Trophoblast cell (in vitro differentiated cells and primary cell): ENCODE results near the gene HOXA2. TPM values are rescaled to one million over a fixed set of nuclear protein-coding genes. Genes with fewer than 3 reads are reported as not detected.

Experiments used
- DNase-seq, 2 donors: peaks; one replicate each; pipeline ENCODE4 v3.0.0-alpha.2; 2016
- H2AFZ ChIP-seq: 2 replicates; pipeline ENCODE4 v1.6.1; 2013; ENCODE audit warnings: low read length, moderate library complexity, mild to moderate bottlenecking; ENCODE audit not compliant: insufficient read depth, poor library complexity
- H2AK5ac ChIP-seq: 2 replicates; pipeline ENCODE4 v1.6.1; 2013; ENCODE audit warnings: mild to moderate bottlenecking, low read length
- H2BK120ac ChIP-seq: 2 replicates; pipeline ENCODE4 v1.6.1; 2013; ENCODE audit warnings: low read length, mild to moderate bottlenecking, moderate library complexity; ENCODE audit not compliant: insufficient read depth, poor library complexity
- H2BK12ac ChIP-seq: 2 replicates; pipeline ENCODE4 v1.6.1; 2013; ENCODE audit warnings: mild to moderate bottlenecking, low read length, moderate library complexity
- H2BK5ac ChIP-seq: 2 replicates; pipeline ENCODE4 v1.6.1; 2013; ENCODE audit warnings: low read length, low read depth, moderate library complexity, mild to moderate bottlenecking; ENCODE audit not compliant: poor library complexity
- H3K14ac ChIP-seq: 2 replicates; pipeline ENCODE4 v1.6.1; 2013; ENCODE audit warnings: mild to moderate bottlenecking, low read length
- H3K18ac ChIP-seq: 2 replicates; pipeline ENCODE4 v1.6.1; 2013; ENCODE audit warnings: mild to moderate bottlenecking, low read length
- H3K23ac ChIP-seq: 2 replicates; pipeline ENCODE4 v1.6.1; 2013; ENCODE audit warnings: low read length
- H3K27ac ChIP-seq: 2 replicates; pipeline ENCODE4 v1.5.1; 2013; ENCODE audit warnings: low read depth, mild to moderate bottlenecking, inconsistent platforms, low read length, moderate library complexity
- H3K27me3 ChIP-seq: 2 replicates; pipeline ENCODE4 v1.6.1; 2013; ENCODE audit warnings: inconsistent platforms, mild to moderate bottlenecking, low read length, moderate library complexity; ENCODE audit not compliant: insufficient read depth
- H3K36me3 ChIP-seq, 2 experiments: 1 replicate in 1 of 2; 2 replicates in 1 of 2; pipeline ENCODE4 v1.6.1; 2013; ENCODE audit warnings: low read length in 2 of 2, mild to moderate bottlenecking in 2 of 2, moderate library complexity in 1 of 2; ENCODE audit not compliant: insufficient read depth in 2 of 2, control insufficient read depth in 1 of 2
- H3K4ac ChIP-seq: 2 replicates; pipeline ENCODE4 v1.6.1; 2013; ENCODE audit warnings: low read depth, mild to moderate bottlenecking, low read length, moderate library complexity
- H3K4me1 ChIP-seq, 2 experiments: 1 replicate in 1 of 2; 2 replicates in 1 of 2; pipeline ENCODE4 v1.6.1; 2013; ENCODE audit warnings: low read length in 2 of 2, mild to moderate bottlenecking in 2 of 2, moderate library complexity in 1 of 2; ENCODE audit not compliant: insufficient read depth in 2 of 2, control insufficient read depth in 1 of 2
- H3K4me2 ChIP-seq: 2 replicates; pipeline ENCODE4 v1.6.1; 2013; ENCODE audit warnings: inconsistent platforms, mild to moderate bottlenecking, low read length, moderate library complexity
- H3K4me3 ChIP-seq: 2 replicates; pipeline ENCODE4 v1.5.1; 2013; ENCODE audit warnings: mild to moderate bottlenecking, low read depth, low read length, inconsistent platforms
- H3K79me1 ChIP-seq: one replicate; pipeline ENCODE4 v1.6.1; 2013; ENCODE audit warnings: low read length
- H3K79me2 ChIP-seq: 2 replicates; pipeline ENCODE4 v1.6.1; 2013; ENCODE audit warnings: low read length, mild to moderate bottlenecking; ENCODE audit not compliant: control insufficient read depth, insufficient read depth, poor library complexity
- H3K9ac ChIP-seq: 2 replicates; pipeline ENCODE4 v1.6.1; 2013; ENCODE audit warnings: mild to moderate bottlenecking, low read length
- H3K9me3 ChIP-seq: 2 replicates; pipeline ENCODE4 v1.6.1; 2013; ENCODE audit warnings: low read depth, mild to moderate bottlenecking, control low read depth, inconsistent platforms, low read length; ENCODE audit not compliant: insufficient read depth
- H4K12ac ChIP-seq: 2 replicates; pipeline ENCODE4 v1.6.1; 2013; ENCODE audit warnings: low read depth, mild to moderate bottlenecking, low read length, moderate library complexity
- H4K8ac ChIP-seq: 2 replicates; pipeline ENCODE4 v1.6.1; 2013; ENCODE audit warnings: low read depth, mild to moderate bottlenecking, low read length, moderate library complexity
- H4K91ac ChIP-seq: one replicate; pipeline ENCODE4 v1.6.1; 2013; ENCODE audit warnings: low read depth, mild to moderate bottlenecking, low read length, moderate library complexity
- WGBS: extraction: QIAGEN DNeasy Blood & Tissue Kit; methylation state at CpG from one replicate; pipeline ENCODE4 v1.1.7; 2013; ENCODE audit warnings: missing lambda C conversion rate; ENCODE audit not compliant: insufficient read length, insufficient coverage; ENCODE audit errors: extremely low coverage; 5-methylcytosine and 5-hydroxymethylcytosine counted together
- polyA plus RNA-seq: library from polyadenylated mRNA; stranded (reverse); fragments of 200-250 nt; gene quantifications from 2 replicates; pipeline ENCODE4 v1.2.3, GENCODE V29; 2013

The HOXA2 gene
- not detected in 2 replicates for polyA plus RNA-seq

GRCh38 chr7:27102581-27103442 lies at the start of gene HOXA2:
Gene HOXA2, minus strand, starts transcription at chr7:27102683. Its CDS starts 183 bp downstream, at chr7:27102500.
- Histone ChIP-seq H3K14ac (no peak within 1 kb of the TSS), H3K23ac (no peak within 1 kb of the TSS), H3K4me1 (peaks cover 4 to 5% of the 10 kb centered on the region in 2 experiments), H2BK12ac (no peak within 1 kb of the TSS), H2AFZ (no peak within 1 kb of the TSS), H4K91ac (no peak within 1 kb of the TSS), H2AK5ac (no peak within 1 kb of the TSS), H3K27me3 (peaks cover 85% of the 10 kb centered on the region), H3K9me3 (peaks cover 9% of the 10 kb centered on the region), H3K79me2 (no peaks in the 10 kb centered on the region), H3K36me3 (no peaks in the 10 kb centered on the region), H2BK5ac (no peak within 1 kb of the TSS), H3K27ac (no peak within 1 kb of the TSS), H4K12ac (no peak within 1 kb of the TSS), H3K4ac (no peak within 1 kb of the TSS), H3K9ac (no peak within 1 kb of the TSS), H4K8ac (no peak within 1 kb of the TSS), H3K79me1 (no peaks in the 10 kb centered on the region), H3K18ac (no peak within 1 kb of the TSS), H2BK120ac (no peak within 1 kb of the TSS), H3K4me3 (no peak within 1 kb of the TSS), H3K4me2 (no peak within 1 kb of the TSS)
- no CpG with 5 or more reads among the region's 29 CpGs for WGBS
- DNase-seq: no peak

GRCh38 chr7:27151341-27151930 lies 49.0 kb upstream of the HOXA2 start:
- Histone ChIP-seq H3K9me3 (peaks cover 49% of the 10 kb centered on the region), H3K79me1 (no peaks in the 10 kb centered on the region), H3K36me3 (no peaks in the 10 kb centered on the region), H3K27ac (no peak overlapping the region), H3K4me3 (no peak overlapping the region), H2AFZ (no peak overlapping the region), H4K12ac (no peak overlapping the region), H2BK12ac (no peak overlapping the region), H3K9ac (no peak overlapping the region), H3K4ac (no peak overlapping the region), H3K23ac (no peak overlapping the region), H3K18ac (no peak overlapping the region), H3K14ac (no peak overlapping the region), H3K27me3 (peaks cover 90% of the 10 kb centered on the region), H3K4me1 (peaks cover 0 to 2% of the 10 kb centered on the region in 2 experiments), H4K8ac (no peak overlapping the region), H3K4me2 (peak overlapping the region; percentile 59), H2BK5ac (no peak overlapping the region), H4K91ac (no peak overlapping the region), H2BK120ac (no peak overlapping the region), H3K79me2 (no peaks in the 10 kb centered on the region), H2AK5ac (no peak overlapping the region)
- DNase-seq: no peak
- WGBS: no CpG with 5 or more reads among the region's 27 CpGs

GRCh38 chr7:27150568-27151340 lies 48.3 kb upstream of the HOXA2 start:
- Histone ChIP-seq H2BK120ac (no peak overlapping the region), H3K27me3 (peaks cover 89% of the 10 kb centered on the region), H3K9ac (no peak overlapping the region), H3K27ac (no peak overlapping the region), H4K8ac (no peak overlapping the region), H3K4me3 (no peak overlapping the region), H3K4ac (no peak overlapping the region), H2BK12ac (no peak overlapping the region), H3K79me2 (no peaks in the 10 kb centered on the region), H3K14ac (no peak overlapping the region), H4K91ac (no peak overlapping the region), H3K23ac (no peak overlapping the region), H3K4me1 (no peaks in the 10 kb centered on the region), H3K9me3 (peaks cover 47% of the 10 kb centered on the region), H3K36me3 (no peaks in the 10 kb centered on the region), H2AK5ac (no peak overlapping the region), H3K18ac (no peak overlapping the region), H3K79me1 (no peaks in the 10 kb centered on the region), H3K4me2 (peak overlapping the region; percentile 59), H2BK5ac (no peak overlapping the region), H4K12ac (no peak overlapping the region), H2AFZ (no peak overlapping the region)
- no CpG with 5 or more reads among the region's 58 CpGs for WGBS
- DNase-seq: peak; percentile 50 to 83

GRCh38 chr7:27149842-27150567 lies 47.5 kb upstream of the HOXA2 start:
- WGBS: no CpG with 5 or more reads among the region's 13 CpGs
- peaks cover 45% of the 10 kb centered on the region for H3K9me3 ChIP-seq
- H2BK120ac ChIP-seq: no peak overlapping the region
- no peaks in the 10 kb centered on the region for H3K36me3 ChIP-seq
- H2BK12ac ChIP-seq: no peak overlapping the region
- H3K27ac ChIP-seq: no peak overlapping the region
- H3K14ac ChIP-seq: no peak overlapping the region
- no peak overlapping the region for H3K4me2 ChIP-seq
- no peaks in the 10 kb centered on the region for H3K79me2 ChIP-seq
- no peak overlapping the region for H3K18ac ChIP-seq
- H4K91ac ChIP-seq: no peak overlapping the region
- no peak for DNase-seq
- H2AFZ ChIP-seq: no peak overlapping the region
- no peak overlapping the region for H3K4me3 ChIP-seq
- no peaks in the 10 kb centered on the region for H3K4me1 ChIP-seq
- no peak overlapping the region for H3K4ac ChIP-seq
- H4K12ac ChIP-seq: no peak overlapping the region
- no peak overlapping the region for H2AK5ac ChIP-seq
- no peak overlapping the region for H2BK5ac ChIP-seq
- H4K8ac ChIP-seq: no peak overlapping the region
- no peaks in the 10 kb centered on the region for H3K79me1 ChIP-seq
- no peak overlapping the region for H3K23ac ChIP-seq
- H3K9ac ChIP-seq: no peak overlapping the region
- peaks cover 89% of the 10 kb centered on the region for H3K27me3 ChIP-seq
